SK-N-SH (cell line): ENCODE measurements around the gene ZSCAN22. TPM values are rescaled to one million over a fixed set of nuclear protein-coding genes. Genes with fewer than 3 reads are reported as not detected.

Source experiments
- CTCF ChIA-PET: fragments of 300-600, 350-600 bp; formaldehyde crosslinking; extraction: SDS; loops from one replicate; lab custom pipeline; 2021; lab: Yijun Ruan, JAX
- POLR2A ChIA-PET: fragments of 350-600 bp; sonication (Branson Sonifier 250); formaldehyde crosslinking; extraction: SDS; loops from one replicate; lab custom pipeline; 2020; ENCODE audit warnings: antibody characterized with exemption, inconsistent platforms; lab: Yijun Ruan, JAX
- DNase-seq: peaks from one replicate; pipeline ENCODE4 v3.0.0; 2012
- H2AFZ ChIP-seq: fragments of 200-600 bp; sonication (generic); 2 replicates; pipeline ENCODE4 v1.8.1; 2016; ENCODE audit warnings: antibody characterized with exemption, mild to moderate bottlenecking, low read depth
- H3F3A ChIP-seq: fragments of 200-600 bp; sonication (generic); replicated peaks from 2 replicates; pipeline ENCODE3; 2016; ENCODE audit warnings: antibody characterized with exemption, mild to moderate bottlenecking; ENCODE audit not compliant: insufficient read depth
- H3K27ac ChIP-seq, 2 experiments: fragments of 200-500 bp in 1 of 2; fragments of 200-600 bp in 1 of 2; sonication (Bioruptor generic) in 1 of 2; sonication (generic), shearing (Covaris generic) in 1 of 2; 2 replicates each; pipeline versions ENCODE4 v1.5.1 to v1.6.1; 2014 to 2016; ENCODE audit warnings: low read depth in 2 of 2, inconsistent platforms in 1 of 2, low read length in 1 of 2, mild to moderate bottlenecking in 1 of 2, mixed read lengths in 1 of 2
- H3K27me3 ChIP-seq: fragments of 200-600 bp; sonication (generic), shearing (Covaris generic); 2 replicates; pipeline ENCODE4 v1.6.1; 2016; ENCODE audit warnings: mixed run types; ENCODE audit not compliant: insufficient read depth
- H3K36me3 ChIP-seq, 2 experiments: fragments of 200-500 bp in 1 of 2; fragments of 200-600 bp in 1 of 2; sonication (Bioruptor generic) in 1 of 2; sonication (generic) in 1 of 2; replicated peaks in 1 of 2; 2 replicates each; pipeline versions ENCODE3 to v1.5.1; 2014 to 2016; ENCODE audit warnings: low read length in 1 of 2, mild to moderate bottlenecking in 1 of 2; ENCODE audit not compliant: insufficient read depth in 2 of 2, control insufficient read depth in 1 of 2
- H3K4me1 ChIP-seq, 2 experiments: fragments of 200-500 bp in 1 of 2; fragments of 200-600 bp in 1 of 2; sonication (Bioruptor generic) in 1 of 2; sonication (generic), shearing (Covaris generic) in 1 of 2; 2 replicates each; pipeline versions ENCODE4 v1.5.1 to v1.6.1; 2014 to 2016; ENCODE audit warnings: low read depth in 1 of 2, low read length in 1 of 2, mixed run types in 1 of 2; ENCODE audit not compliant: insufficient read depth in 2 of 2, control insufficient read depth in 1 of 2
- H3K4me2 ChIP-seq: fragments of 200-600 bp; sonication (generic), shearing (Covaris generic); 2 replicates; pipeline ENCODE4 v1.6.1; 2017; ENCODE audit warnings: mixed run types
- H3K4me3 ChIP-seq, 2 experiments: fragments of 200-500 bp in 1 of 2; fragments of 200-600 bp in 1 of 2; sonication (Bioruptor generic) in 1 of 2; sonication (generic), shearing (Covaris generic) in 1 of 2; 2 replicates each; pipeline versions ENCODE4 v1.5.1 to v1.8.1; 2014 to 2016; ENCODE audit warnings: low read depth in 2 of 2, inconsistent platforms in 1 of 2, low read length in 1 of 2, mild to moderate bottlenecking in 1 of 2, mixed read lengths in 1 of 2, moderate library complexity in 1 of 2
- H3K79me2 ChIP-seq: fragments of 200-600 bp; sonication (generic); 2 replicates; pipeline ENCODE4 v1.8.1; 2017; ENCODE audit warnings: mild to moderate bottlenecking; ENCODE audit not compliant: insufficient read depth
- H3K9ac ChIP-seq: fragments of 200-600 bp; sonication (generic); 2 replicates; pipeline ENCODE4 v1.6.1; 2017; ENCODE audit warnings: mixed run types
- H3K9me2 ChIP-seq: fragments of 200-600 bp; sonication (generic); 2 replicates; pipeline ENCODE4 v1.6.1; 2017; ENCODE audit warnings: mixed run types
- H3K9me3 ChIP-seq: fragments of 200-600 bp; sonication (generic); 2 replicates; pipeline ENCODE4 v1.6.1; 2017; ENCODE audit warnings: mixed run types, mild to moderate bottlenecking, moderate library complexity
- H4K20me1 ChIP-seq: fragments of 200-600 bp; sonication (generic); 2 replicates; pipeline ENCODE4 v1.6.1; 2017; ENCODE audit warnings: mild to moderate bottlenecking, mixed run types; ENCODE audit not compliant: insufficient read depth
- FOXJ3 ChIP-seq: sonication (generic); formaldehyde crosslinking; IDR thresholded peaks from 2 replicates; pipeline ENCODE4 v1.5.1; 2020; ENCODE audit warnings: mild to moderate bottlenecking, missing genetic modification reagents
- FOXM1 ChIP-seq: IDR thresholded peaks from 2 replicates; pipeline ENCODE4 v1.4.0; 2012; ENCODE audit warnings: low read depth, mild to moderate bottlenecking
- GABPA ChIP-seq: IDR thresholded peaks from 2 replicates; pipeline ENCODE4 v1.4.0; 2012; ENCODE audit warnings: low read depth, mild to moderate bottlenecking
- PBX3 ChIP-seq: IDR thresholded peaks from 2 replicates; pipeline ENCODE4; 2012
- RAD21 ChIP-seq: IDR thresholded peaks from 2 replicates; pipeline ENCODE4 v1.6.1; 2012; ENCODE audit warnings: mild to moderate bottlenecking, low read length
- REST ChIP-seq: IDR thresholded peaks from 2 replicates; pipeline ENCODE4 v1.6.1; 2012; ENCODE audit warnings: mild to moderate bottlenecking, low read depth, low read length, moderate library complexity
- RXRA ChIP-seq: IDR thresholded peaks from 2 replicates; pipeline ENCODE4 v1.4.0; 2012; ENCODE audit warnings: low read depth, mild to moderate bottlenecking, borderline replicate concordance
- SMC3 ChIP-seq: IDR thresholded peaks from 2 replicates; pipeline ENCODE4 v1.6.1; 2012; ENCODE audit warnings: low read depth, low read length, improper control_type of control experiment
- WGBS: methylation state at CpG from one replicate; pipeline ENCODE4 v1.1.6; 2017; ENCODE audit warnings: low lambda C conversion rate; 5-methylcytosine and 5-hydroxymethylcytosine counted together
- polyA plus RNA-seq, 3 experiments: library from polyadenylated mRNA; depleted of rRNA; stranded (reverse); fragments of >200 nt; gene quantifications; 2 replicates each; pipeline ENCODE4 v1.2.3, GENCODE V29; 2012
- TF ChIP-seq, protein P1 (sequence below): fragments of 200-600 bp; sonication (generic); IDR thresholded peaks from 2 replicates; pipeline ENCODE4 v1.6.1; 2017; ENCODE audit warnings: antibody characterized with exemption, mild to moderate bottlenecking, moderate library complexity
- TF ChIP-seq, protein P2 (sequence below): IDR thresholded peaks from 2 replicates; pipeline ENCODE4 v1.4.0; 2012; ENCODE audit warnings: low read depth
- TF ChIP-seq, protein P3 (sequence below): IDR thresholded peaks from 2 replicates; pipeline ENCODE4 v1.4.0; 2012; ENCODE audit warnings: low read depth, borderline replicate concordance
- TF ChIP-seq, protein P4 (sequence below): fragments of 150-350 bp; IDR thresholded peaks from 2 replicates; pipeline ENCODE4 v1.6.1; 2017; ENCODE audit warnings: antibody characterized with exemption, low read length, low read depth, borderline replicate concordance

The ZSCAN22 gene
- polyA plus RNA-seq, 1 of the 3 experiments (the other 2 are of a cell fraction): 2.3 TPM

DNA sequence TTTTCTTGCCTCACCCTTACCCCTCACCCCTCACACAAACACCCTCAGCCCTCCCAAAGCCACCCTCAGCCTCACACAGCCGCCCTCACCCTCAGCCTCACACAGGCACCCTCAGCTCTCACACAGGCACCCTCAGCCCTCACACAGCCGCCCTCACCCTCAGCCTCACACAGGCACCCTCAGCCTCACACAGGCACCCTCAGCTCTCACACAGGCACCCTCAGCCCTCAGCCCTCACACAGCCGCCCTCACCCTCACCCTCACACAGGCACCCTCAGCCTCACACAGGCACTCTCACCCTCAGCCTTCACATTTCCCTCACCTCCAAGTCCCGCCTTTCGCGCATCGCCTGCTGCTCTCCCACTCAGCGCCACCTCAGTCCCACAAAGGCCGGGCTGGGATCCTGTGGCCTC is 287 bp upstream of the ZSCAN22 start (continued):
- TF ChIP-seq REST: no peak
- TF ChIP-seq GABPA: no peak

DNA sequence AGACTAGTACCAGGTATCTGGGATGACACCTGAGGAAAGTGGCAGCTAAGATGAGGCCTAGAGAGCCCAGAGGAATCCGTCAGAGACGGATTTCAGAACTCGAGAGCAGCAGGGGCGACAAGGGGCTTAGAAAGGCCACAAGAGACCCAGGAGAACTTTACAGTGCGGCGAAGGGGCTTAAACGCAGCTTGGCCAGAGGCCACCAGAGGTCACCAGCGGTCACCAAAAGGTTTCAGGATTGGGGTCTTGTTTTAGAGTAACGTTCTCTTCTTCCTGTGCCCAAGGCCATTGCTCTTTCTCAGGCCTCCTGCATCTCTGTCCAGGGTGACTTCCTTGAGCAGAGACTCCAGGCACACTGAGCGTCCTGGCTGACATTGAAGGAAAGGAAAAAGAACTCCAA is 2.2 kb downstream of the ZSCAN22 start:
- H3K4me3 ChIP-seq: no peak overlapping the region; a peak in 1 of 4 replicates
- TF ChIP-seq PBX3 (no peak), RAD21 (peak; percentile 60), FOXM1 (no peak), SMC3 (peak; percentile 40; the same call in 1 of the 2 replicates)
- TF ChIP-seq, protein P1, sequence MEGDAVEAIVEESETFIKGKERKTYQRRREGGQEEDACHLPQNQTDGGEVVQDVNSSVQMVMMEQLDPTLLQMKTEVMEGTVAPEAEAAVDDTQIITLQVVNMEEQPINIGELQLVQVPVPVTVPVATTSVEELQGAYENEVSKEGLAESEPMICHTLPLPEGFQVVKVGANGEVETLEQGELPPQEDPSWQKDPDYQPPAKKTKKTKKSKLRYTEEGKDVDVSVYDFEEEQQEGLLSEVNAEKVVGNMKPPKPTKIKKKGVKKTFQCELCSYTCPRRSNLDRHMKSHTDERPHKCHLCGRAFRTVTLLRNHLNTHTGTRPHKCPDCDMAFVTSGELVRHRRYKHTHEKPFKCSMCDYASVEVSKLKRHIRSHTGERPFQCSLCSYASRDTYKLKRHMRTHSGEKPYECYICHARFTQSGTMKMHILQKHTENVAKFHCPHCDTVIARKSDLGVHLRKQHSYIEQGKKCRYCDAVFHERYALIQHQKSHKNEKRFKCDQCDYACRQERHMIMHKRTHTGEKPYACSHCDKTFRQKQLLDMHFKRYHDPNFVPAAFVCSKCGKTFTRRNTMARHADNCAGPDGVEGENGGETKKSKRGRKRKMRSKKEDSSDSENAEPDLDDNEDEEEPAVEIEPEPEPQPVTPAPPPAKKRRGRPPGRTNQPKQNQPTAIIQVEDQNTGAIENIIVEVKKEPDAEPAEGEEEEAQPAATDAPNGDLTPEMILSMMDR: peak; percentile 42
- TF ChIP-seq, all 33 proteins: peak for 3
- no peaks in the 10 kb centered on the region for H4K20me1 ChIP-seq
- H3K27ac ChIP-seq: no peak overlapping the region
- ChIA-PET POLR2A (interaction anchor here (0.9 kb wide), 1 partner anchor 58 kb away, joined by 3 read pairs; the partner anchor contains the start of gene RPS5), CTCF (interaction anchor here (1.0 to 3.7 kb wide), 7 partner anchors 18 to 191 kb away, joined by 3 to 17 read pairs (median 4); partner anchors contain the start of gene ZBTB45)
- peaks cover 0 to 19% of the 10 kb centered on the region in 2 experiments; a peak in 1 of 4 replicates for H3K4me1 ChIP-seq
- H3K9me3 ChIP-seq: no peaks in the 10 kb centered on the region
- H3K27me3 ChIP-seq: no peaks in the 10 kb centered on the region
- peak; percentile 61 for DNase-seq
- no peak overlapping the region for H2AFZ ChIP-seq
- H3F3A ChIP-seq: no peaks in the 10 kb centered on the region
- H3K4me2 ChIP-seq: peak overlapping the region; percentile 92; the same call in 1 of the 2 replicates
- no peaks in the 10 kb centered on the region for H3K36me3 ChIP-seq
- H3K79me2 ChIP-seq: peaks cover 54% of the 10 kb centered on the region
- no peaks in the 10 kb centered on the region for H3K9me2 ChIP-seq
- no peak overlapping the region for H3K9ac ChIP-seq
- 71% methylated on average over 10 of the region's 10 CpGs for WGBS

DNA sequence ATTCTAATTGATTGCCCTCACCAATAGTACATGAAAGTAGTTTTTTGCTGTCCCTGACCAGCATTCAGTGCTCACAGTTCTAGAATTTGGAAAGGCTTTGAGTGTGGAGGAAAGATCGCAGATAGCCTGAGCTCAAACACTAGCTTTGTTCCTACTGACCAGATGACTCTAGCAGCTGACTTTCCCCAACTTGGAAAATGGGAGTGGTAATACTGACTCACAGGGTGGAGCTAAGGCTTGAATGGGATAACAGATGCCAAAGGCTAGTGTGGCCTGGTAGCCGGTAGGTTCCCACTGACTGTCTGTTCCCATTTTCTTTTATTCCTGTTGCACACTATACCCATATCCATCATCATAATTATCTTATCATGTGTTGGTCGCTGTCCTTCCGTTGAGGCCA is 3.7 kb downstream of the ZSCAN22 start:
- no peak overlapping the region for H3K4me2 ChIP-seq
- H3K9me3 ChIP-seq: no peaks in the 10 kb centered on the region
- no peaks in the 10 kb centered on the region for H4K20me1 ChIP-seq
- H3K27ac ChIP-seq: peak overlapping the region in 1 of 2 experiments; percentile 31; a peak in 1 of 4 replicates
- H3K4me1 ChIP-seq: peaks cover 0 to 15% of the 10 kb centered on the region in 2 experiments; a peak in 1 of 4 replicates
- no peak for DNase-seq
- peaks cover 7 to 9% of the 10 kb centered on the region in 2 experiments for H3K36me3 ChIP-seq
- ChIA-PET CTCF (interaction anchor here (0.8 kb wide), 2 partner anchors 9 to 16 kb away, joined by 3 read pairs; no protein-coding TSS in a partner anchor), POLR2A (no interaction called here)
- no peaks in the 10 kb centered on the region for H3K27me3 ChIP-seq
- H2AFZ ChIP-seq: no peak overlapping the region
- H3F3A ChIP-seq: no peaks in the 10 kb centered on the region
- H3K9ac ChIP-seq: no peak overlapping the region
- H3K4me3 ChIP-seq: no peak overlapping the region
- peaks cover 46% of the 10 kb centered on the region for H3K79me2 ChIP-seq
- no peaks in the 10 kb centered on the region for H3K9me2 ChIP-seq
- WGBS: 79% methylated on average over 4 of the region's 4 CpGs
- TF ChIP-seq RAD21 (no peak), PBX3 (no peak), RXRA (no peak), FOXJ3 (CRISPR knock-in tag) (no peak), FOXM1 (no peak)
- TF ChIP-seq, protein P2, sequence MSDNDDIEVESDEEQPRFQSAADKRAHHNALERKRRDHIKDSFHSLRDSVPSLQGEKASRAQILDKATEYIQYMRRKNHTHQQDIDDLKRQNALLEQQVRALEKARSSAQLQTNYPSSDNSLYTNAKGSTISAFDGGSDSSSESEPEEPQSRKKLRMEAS: no peak
- TF ChIP-seq, protein P3, sequence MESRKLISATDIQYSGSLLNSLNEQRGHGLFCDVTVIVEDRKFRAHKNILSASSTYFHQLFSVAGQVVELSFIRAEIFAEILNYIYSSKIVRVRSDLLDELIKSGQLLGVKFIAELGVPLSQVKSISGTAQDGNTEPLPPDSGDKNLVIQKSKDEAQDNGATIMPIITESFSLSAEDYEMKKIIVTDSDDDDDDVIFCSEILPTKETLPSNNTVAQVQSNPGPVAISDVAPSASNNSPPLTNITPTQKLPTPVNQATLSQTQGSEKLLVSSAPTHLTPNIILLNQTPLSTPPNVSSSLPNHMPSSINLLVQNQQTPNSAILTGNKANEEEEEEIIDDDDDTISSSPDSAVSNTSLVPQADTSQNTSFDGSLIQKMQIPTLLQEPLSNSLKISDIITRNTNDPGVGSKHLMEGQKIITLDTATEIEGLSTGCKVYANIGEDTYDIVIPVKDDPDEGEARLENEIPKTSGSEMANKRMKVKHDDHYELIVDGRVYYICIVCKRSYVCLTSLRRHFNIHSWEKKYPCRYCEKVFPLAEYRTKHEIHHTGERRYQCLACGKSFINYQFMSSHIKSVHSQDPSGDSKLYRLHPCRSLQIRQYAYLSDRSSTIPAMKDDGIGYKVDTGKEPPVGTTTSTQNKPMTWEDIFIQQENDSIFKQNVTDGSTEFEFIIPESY: no peak
- TF ChIP-seq, protein P4, sequence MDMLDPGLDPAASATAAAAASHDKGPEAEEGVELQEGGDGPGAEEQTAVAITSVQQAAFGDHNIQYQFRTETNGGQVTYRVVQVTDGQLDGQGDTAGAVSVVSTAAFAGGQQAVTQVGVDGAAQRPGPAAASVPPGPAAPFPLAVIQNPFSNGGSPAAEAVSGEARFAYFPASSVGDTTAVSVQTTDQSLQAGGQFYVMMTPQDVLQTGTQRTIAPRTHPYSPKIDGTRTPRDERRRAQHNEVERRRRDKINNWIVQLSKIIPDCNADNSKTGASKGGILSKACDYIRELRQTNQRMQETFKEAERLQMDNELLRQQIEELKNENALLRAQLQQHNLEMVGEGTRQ: no peak
